ENCODE measurements around the gene E2F7.

DNA sequence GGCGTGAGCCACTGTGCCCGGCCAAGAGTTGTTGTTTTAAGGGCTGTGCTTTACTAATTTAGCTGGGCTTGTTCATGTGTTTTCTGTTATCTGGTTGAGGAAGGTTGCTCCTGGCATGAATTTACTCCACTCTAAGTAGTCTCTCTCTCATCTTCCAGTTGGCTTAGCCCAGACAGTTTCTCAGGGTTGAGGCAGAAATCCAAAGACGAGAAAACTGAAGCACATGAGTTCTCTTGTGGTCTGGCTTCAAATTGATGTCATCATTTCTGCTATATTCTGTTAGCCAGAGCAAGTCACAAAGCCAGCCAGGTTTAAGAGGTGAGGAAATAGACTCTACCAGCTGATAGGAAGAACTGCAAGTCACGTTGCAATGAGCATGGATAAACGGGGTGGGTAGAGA lies 57.9 kb downstream of the E2F7 start:
- TF ChIP-seq GATA2 (IDR thresholded peaks at IDR 0.05; ENCODE audit: insufficient read depth, insufficient read length, low read depth, low read length) (no peak), CTCF (IDR thresholded peaks at IDR 0.05; ENCODE audit: extremely low read depth in 1 of 2, insufficient read depth in 1 of 2, low read depth in 1 of 2, low read length in 2 of 2) (no peak)
